GM18868 (cell line): ENCODE results near the gene LIN28B.

Experiments
- ATAC-seq: cut with Tn5 transposase; IDR thresholded peaks from one replicate; pipeline ENCODE4 v1.9.1; 2021; ENCODE audit warnings: mild to moderate bottlenecking, moderate library complexity; ENCODE audit not compliant: unreplicated experiment

LIN28B gene

GRCh38 chr6:105106260-105106659 is 149.4 kb downstream of the LIN28B start:
- ATAC-seq: no peak

- ATAC-seq: no peak
These were observed 150.3 kb downstream of the LIN28B start for GRCh38 chr6:105107207-105107606.

- no peak for ATAC-seq
These were observed 151.8 kb downstream of the LIN28B start for GRCh38 chr6:105108631-105109262.

GRCh38 chr6:105109955-105110895 is 153.3 kb downstream of the LIN28B start:
- peak; percentile 57 for ATAC-seq

GRCh38 chr6:105111105-105111504 is 154.2 kb downstream of the LIN28B start:
- ATAC-seq: no peak

GRCh38 chr6:105111871-105112270 is 155.0 kb downstream of the LIN28B start:
- ATAC-seq: no peak

- ATAC-seq: no peak
These were observed 155.7 kb downstream of the LIN28B start for GRCh38 chr6:105112577-105112976.

DNA sequence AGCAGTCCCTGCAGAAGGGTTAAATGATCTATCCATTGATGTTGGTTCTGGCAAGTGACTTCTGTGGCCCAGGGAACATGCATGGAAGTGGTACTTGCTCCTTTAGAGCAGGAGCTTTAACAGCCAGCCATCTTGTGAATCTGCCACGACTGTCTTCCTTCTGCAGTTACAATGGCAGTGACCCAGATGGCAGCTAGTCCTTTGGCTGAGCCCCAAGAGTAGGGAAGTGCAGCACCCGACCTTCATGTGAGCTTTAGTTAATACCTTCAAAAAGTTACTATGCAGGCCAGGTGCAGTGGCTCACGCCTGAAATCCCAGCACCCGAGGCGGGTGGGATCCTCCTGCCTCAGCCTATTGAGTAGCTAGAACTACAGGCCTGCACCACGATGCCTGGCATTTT is 156.5 kb downstream of the LIN28B start:
- ATAC-seq: no peak

- no peak for ATAC-seq
These were observed 159.2 kb downstream of the LIN28B start for GRCh38 chr6:105116150-105116549.

- ATAC-seq: no peak
These were observed 163.7 kb downstream of the LIN28B start for GRCh38 chr6:105120570-105120969.

- no peak for ATAC-seq
These were observed 165.1 kb downstream of the LIN28B start for GRCh38 chr6:105121981-105122380.

DNA sequence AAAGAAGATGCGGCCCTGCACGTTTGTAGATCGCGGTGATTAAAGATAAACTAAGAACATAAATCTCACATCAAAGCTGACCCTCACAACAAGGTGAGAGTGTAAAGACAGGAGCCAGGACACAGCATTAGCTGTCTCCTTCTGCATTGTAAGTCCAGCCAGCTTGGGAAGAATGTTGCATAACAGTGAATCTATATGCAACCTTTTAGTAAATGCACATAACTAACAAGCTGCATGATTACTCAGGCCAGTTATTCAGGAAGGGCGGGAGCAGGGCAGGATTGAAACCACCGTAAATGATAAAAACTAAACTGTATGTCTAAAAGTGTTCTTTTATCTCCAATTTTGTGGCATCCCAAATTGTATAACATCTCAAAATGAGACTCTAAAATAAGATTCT is 165.8 kb downstream of the LIN28B start:
- ATAC-seq: no peak
